ENCODE results near the gene GPBP1.
"Not testable (repeated sequence)": the region's sequence is repeated elsewhere in the genome, so short reads cannot be mapped to it uniquely, and the experiment has no call there.

The GPBP1 gene

DNA sequence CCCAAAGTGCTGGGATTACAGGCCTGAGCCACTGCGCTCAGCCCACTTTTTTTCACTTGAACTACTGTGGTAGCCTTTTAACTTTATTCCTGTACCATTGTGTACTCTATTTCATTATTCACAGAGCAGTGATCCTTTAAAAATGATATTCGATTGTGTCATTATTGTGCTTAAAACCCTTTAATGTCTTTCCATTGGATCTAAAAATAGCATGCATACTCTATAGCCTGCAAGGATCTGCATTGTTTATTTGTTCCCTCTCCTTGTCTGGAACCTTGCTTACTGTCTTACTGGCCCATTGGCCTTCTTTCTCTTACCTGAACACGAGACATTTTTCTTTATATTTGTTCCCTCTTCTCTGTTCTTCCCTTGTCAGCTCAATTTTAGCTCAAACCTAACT, 15.7 kb downstream of the GPBP1 start:
- H3K36me3 ChIP-seq (ENCODE audit: control insufficient read depth, insufficient read depth, low read length), result peaks cover 2% of the 10 kb centered on the region
- H3K4me3 ChIP-seq (replicated peaks; ENCODE audit: low read depth, low read length), result no peak overlapping the region
- no peak for DNase-seq (ENCODE audit: extremely low read depth, insufficient read length)
- TF ChIP-seq, protein P1, sequence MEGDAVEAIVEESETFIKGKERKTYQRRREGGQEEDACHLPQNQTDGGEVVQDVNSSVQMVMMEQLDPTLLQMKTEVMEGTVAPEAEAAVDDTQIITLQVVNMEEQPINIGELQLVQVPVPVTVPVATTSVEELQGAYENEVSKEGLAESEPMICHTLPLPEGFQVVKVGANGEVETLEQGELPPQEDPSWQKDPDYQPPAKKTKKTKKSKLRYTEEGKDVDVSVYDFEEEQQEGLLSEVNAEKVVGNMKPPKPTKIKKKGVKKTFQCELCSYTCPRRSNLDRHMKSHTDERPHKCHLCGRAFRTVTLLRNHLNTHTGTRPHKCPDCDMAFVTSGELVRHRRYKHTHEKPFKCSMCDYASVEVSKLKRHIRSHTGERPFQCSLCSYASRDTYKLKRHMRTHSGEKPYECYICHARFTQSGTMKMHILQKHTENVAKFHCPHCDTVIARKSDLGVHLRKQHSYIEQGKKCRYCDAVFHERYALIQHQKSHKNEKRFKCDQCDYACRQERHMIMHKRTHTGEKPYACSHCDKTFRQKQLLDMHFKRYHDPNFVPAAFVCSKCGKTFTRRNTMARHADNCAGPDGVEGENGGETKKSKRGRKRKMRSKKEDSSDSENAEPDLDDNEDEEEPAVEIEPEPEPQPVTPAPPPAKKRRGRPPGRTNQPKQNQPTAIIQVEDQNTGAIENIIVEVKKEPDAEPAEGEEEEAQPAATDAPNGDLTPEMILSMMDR (IDR thresholded peaks at IDR 0.05; ENCODE audit: insufficient read depth, low read length, poor library complexity, severe bottlenecking), result no peak
- no peaks in the 10 kb centered on the region for H3K27me3 ChIP-seq (replicated peaks; ENCODE audit: control insufficient read depth, insufficient read depth, low read length)

DNA sequence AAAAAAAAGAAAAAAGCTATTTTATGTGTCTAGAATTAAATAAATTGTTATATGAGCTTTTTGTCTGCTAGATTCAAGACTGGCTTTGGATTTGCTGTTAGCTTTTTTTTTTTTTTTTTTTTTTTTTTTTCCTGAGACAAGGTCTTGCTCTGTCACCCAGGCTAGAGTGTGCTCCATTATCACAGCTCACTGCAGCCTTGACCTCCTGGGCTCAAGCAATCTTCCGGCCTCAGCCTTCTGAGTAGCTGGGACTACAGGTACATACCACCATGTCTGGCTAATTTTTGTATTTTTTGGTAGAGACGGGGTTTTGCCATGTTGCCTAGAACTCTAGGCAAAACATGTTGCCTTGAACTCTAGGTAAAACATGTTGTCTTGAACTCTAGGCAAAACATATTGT, 16.7 kb downstream of the GPBP1 start:
- no peak overlapping the region for H3K4me3 ChIP-seq (replicated peaks; ENCODE audit: low read depth, low read length)
- no peaks in the 10 kb centered on the region for H3K27me3 ChIP-seq (replicated peaks; ENCODE audit: control insufficient read depth, insufficient read depth, low read length)
- H3K36me3 ChIP-seq (ENCODE audit: control insufficient read depth, insufficient read depth, low read length), result peaks cover 2% of the 10 kb centered on the region
- no peak for DNase-seq (ENCODE audit: extremely low read depth, insufficient read length)
- TF ChIP-seq, protein P1 (IDR thresholded peaks at IDR 0.05; ENCODE audit: insufficient read depth, low read length, poor library complexity, severe bottlenecking), result no peak

DNA sequence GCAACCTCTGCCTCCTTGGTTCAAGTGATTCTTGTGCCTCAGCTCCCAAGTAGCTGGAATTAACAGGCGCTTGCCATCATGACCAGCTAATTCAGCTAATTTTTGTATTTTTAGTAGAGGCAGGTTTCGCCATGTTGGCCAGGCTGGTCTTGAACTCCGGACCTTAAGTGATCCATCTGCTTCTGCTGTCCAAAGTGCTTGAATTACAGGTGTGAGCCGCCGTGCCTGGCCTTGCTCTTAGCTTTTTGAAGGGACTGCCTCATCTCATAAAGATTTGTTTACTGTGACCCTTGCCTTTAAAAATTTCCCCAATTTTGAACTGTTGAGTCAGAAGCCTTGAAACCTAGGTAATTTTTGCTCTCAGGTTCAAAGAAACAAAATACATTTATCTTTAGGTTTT, 17.3 kb downstream of the GPBP1 start:
- DNase-seq (ENCODE audit: extremely low read depth, insufficient read length), result no peak
- Histone ChIP-seq H3K27me3 (replicated peaks; ENCODE audit: control insufficient read depth, insufficient read depth, low read length) (no peaks in the 10 kb centered on the region), H3K36me3 (ENCODE audit: control insufficient read depth, insufficient read depth, low read length) (peaks cover 2% of the 10 kb centered on the region), H3K4me3 (replicated peaks; ENCODE audit: low read depth, low read length) (no peak overlapping the region)
- TF ChIP-seq, protein P1 (IDR thresholded peaks at IDR 0.05; ENCODE audit: insufficient read depth, low read length, poor library complexity, severe bottlenecking), result no peak

DNA sequence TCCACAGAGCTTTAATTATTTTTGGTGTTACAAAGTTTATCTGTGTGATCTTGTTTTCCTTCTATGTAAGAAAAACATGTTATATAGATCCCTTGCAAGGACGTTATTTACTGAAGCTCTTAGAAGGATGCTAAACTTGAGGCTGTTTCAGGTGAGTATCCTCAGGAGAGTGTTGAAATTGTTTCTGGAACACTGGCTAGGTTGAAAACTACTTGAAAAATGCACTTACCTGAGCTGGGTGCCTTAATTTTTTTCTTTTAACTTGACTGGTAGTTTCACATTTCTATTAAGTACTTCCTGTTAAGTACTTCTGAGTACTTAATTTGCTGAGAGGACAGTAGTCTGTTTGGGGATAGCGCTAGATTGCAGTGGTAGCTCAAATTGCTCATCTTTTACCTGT, 18.1 kb downstream of the GPBP1 start:
- Histone ChIP-seq H3K36me3 (ENCODE audit: control insufficient read depth, insufficient read depth, low read length) (peaks cover 2% of the 10 kb centered on the region), H3K4me3 (replicated peaks; ENCODE audit: low read depth, low read length) (no peak overlapping the region), H3K27me3 (replicated peaks; ENCODE audit: control insufficient read depth, insufficient read depth, low read length) (no peaks in the 10 kb centered on the region)
- no peak for DNase-seq (ENCODE audit: extremely low read depth, insufficient read length)
- TF ChIP-seq, protein P1 (IDR thresholded peaks at IDR 0.05; ENCODE audit: insufficient read depth, low read length, poor library complexity, severe bottlenecking), result no peak

DNA sequence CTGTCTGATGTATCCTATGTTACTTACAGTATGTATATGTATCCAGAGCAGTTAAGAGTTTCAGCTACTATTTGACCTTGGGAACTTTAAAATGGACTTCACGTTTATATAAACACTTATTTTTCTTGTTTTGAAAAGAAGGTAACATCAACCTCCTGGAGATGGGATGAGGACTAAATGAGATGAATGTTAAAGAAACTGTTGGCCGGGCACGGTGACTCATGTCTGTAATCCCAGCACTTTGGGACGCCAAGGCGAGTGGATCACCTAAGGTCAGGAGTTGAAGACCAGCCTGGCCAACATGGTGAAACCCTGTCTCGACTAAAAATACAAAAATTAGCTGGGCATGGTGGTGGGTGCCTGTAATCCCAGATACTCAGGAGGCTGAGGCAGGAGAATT, 19.0 kb downstream of the GPBP1 start:
- not testable (repeated sequence) for H3K27me3 ChIP-seq (replicated peaks; ENCODE audit: control insufficient read depth, insufficient read depth, low read length); H3K4me3 ChIP-seq (replicated peaks; ENCODE audit: low read depth, low read length); DNase-seq (ENCODE audit: extremely low read depth, insufficient read length); H3K36me3 ChIP-seq (ENCODE audit: control insufficient read depth, insufficient read depth, low read length)

DNA sequence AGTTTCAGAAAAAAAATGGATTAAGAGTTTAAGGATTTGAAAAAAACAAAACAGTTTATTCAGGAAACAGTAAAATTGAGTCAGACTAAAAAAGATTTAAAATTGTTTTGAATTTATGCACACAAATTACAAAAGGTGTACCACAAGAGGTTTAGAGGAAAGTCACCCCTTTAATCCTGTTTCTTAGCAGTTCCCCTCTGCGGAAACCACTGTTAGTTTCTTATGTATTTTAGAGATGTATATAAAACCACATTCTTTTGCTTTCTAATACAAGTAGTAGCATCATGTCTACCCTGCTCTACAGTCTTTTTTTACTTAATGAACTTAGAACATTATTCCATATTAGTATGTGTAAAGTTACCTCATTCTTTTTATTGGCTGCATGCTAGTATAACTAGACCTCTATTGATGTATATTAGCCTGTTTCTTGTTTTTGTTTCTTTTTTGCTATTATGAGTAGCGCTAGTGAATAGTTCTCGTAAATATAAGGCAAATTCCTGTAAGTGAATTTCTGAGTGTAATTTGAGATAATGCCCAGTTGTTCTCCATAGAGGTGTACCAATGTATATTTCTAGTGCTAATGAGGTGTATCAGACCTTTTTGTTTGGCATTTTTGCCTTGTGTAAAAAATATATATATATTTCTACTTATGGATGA, 20.0 kb downstream of the GPBP1 start:
- Histone ChIP-seq H3K4me3 (replicated peaks; ENCODE audit: low read depth, low read length) (no peak overlapping the region), H3K27me3 (replicated peaks; ENCODE audit: control insufficient read depth, insufficient read depth, low read length) (no peaks in the 10 kb centered on the region), H3K36me3 (ENCODE audit: control insufficient read depth, insufficient read depth, low read length) (peaks cover 2% of the 10 kb centered on the region)
- DNase-seq (ENCODE audit: extremely low read depth, insufficient read length), result no peak
- TF ChIP-seq, protein P1 (IDR thresholded peaks at IDR 0.05; ENCODE audit: insufficient read depth, low read length, poor library complexity, severe bottlenecking), result no peak

All from GM06990 (cell line).